ENCODE data around the gene RLN1. TPM values are rescaled to one million over a fixed set of nuclear protein-coding genes. Genes with fewer than 3 reads are reported as not detected.
"Not testable (repeated sequence)": the region's sequence is repeated elsewhere in the genome, so short reads cannot be mapped to it uniquely, and the experiment has no call there.

Gene RLN1
- total RNA-seq, 1 donor from 2014 or later: not detected

GRCh38 chr9:5326187-5326586 lies 13.5 kb downstream of the RLN1 start:
- Mint-ChIP-seq H3K27ac (ENCODE audit: unreplicated experiment) (no peak overlapping the region), H3K27me3 (ENCODE audit: low read depth, unreplicated experiment) (peaks cover 4% of the 10 kb centered on the region), H3K4me3 (ENCODE audit: unreplicated experiment) (no peak overlapping the region), H3K36me3 (ENCODE audit: low read depth, unreplicated experiment) (no peaks in the 10 kb centered on the region), H3K9me3 (ENCODE audit: unreplicated experiment) (no peaks in the 10 kb centered on the region), H3K4me1 (ENCODE audit: low read depth, unreplicated experiment) (no peaks in the 10 kb centered on the region)
- no peaks in the 10 kb centered on the region for H3K36me3 ChIP-seq (ENCODE audit: insufficient read depth, low read length)
- H3K9ac ChIP-seq (ENCODE audit: low read length): no peak overlapping the region
- no peak overlapping the region for H2AFZ ChIP-seq (ENCODE audit: low read depth, low read length)
- FAIRE-seq (no peak), DNase-seq (ENCODE audit: low read depth) (no peak)
- H3K27ac ChIP-seq (ENCODE audit: low read depth, low read length): no peak overlapping the region
- no peak for TF ChIP-seq CTCF (IDR thresholded peaks at IDR 0.05; ENCODE audit: insufficient read depth, low read depth, low read length)
- H4K20me1 ChIP-seq (ENCODE audit: insufficient read depth, low read length): no peaks in the 10 kb centered on the region
- H3K4me2 ChIP-seq (ENCODE audit: low read length): no peak overlapping the region
- H3K4me3 ChIP-seq (ENCODE audit: insufficient read depth, low read depth, low read length): no peak overlapping the region
- no peaks in the 10 kb centered on the region for H3K79me2 ChIP-seq (ENCODE audit: insufficient read depth, low read length)
- no peaks in the 10 kb centered on the region for H3K9me3 ChIP-seq (ENCODE audit: insufficient read depth, low read depth, low read length)
- no peaks in the 10 kb centered on the region for H3K4me1 ChIP-seq (ENCODE audit: insufficient read depth, low read length)
- H3K27me3 ChIP-seq (ENCODE audit: insufficient read depth, low read length): no peaks in the 10 kb centered on the region

- DNase-seq (ENCODE audit: low read depth); H3K4me1 ChIP-seq (ENCODE audit: insufficient read depth, low read length); H3K27ac ChIP-seq (ENCODE audit: low read depth, low read length); H4K20me1 ChIP-seq (ENCODE audit: insufficient read depth, low read length); H3K79me2 ChIP-seq (ENCODE audit: insufficient read depth, low read length); H3K9me3 ChIP-seq (ENCODE audit: insufficient read depth, low read depth, low read length); H2AFZ ChIP-seq (ENCODE audit: low read depth, low read length); H3K27me3 ChIP-seq (ENCODE audit: insufficient read depth, low read length); H3K27me3 Mint-ChIP-seq (ENCODE audit: low read depth, unreplicated experiment); H3K27ac Mint-ChIP-seq (ENCODE audit: unreplicated experiment); H3K36me3 Mint-ChIP-seq (ENCODE audit: low read depth, unreplicated experiment); H3K9me3 Mint-ChIP-seq (ENCODE audit: unreplicated experiment); H3K4me3 ChIP-seq (ENCODE audit: insufficient read depth, low read depth, low read length); FAIRE-seq; H3K4me1 Mint-ChIP-seq (ENCODE audit: low read depth, unreplicated experiment); H3K4me3 Mint-ChIP-seq (ENCODE audit: unreplicated experiment); H3K4me2 ChIP-seq (ENCODE audit: low read length); H3K9ac ChIP-seq (ENCODE audit: low read length); H3K36me3 ChIP-seq (ENCODE audit: insufficient read depth, low read length): not testable (repeated sequence)
These were observed 18.1 kb downstream of the RLN1 start for GRCh38 chr9:5321601-5322000.

GRCh38 chr9:5321058-5321457 lies 18.6 kb downstream of the RLN1 start:
- H4K20me1 ChIP-seq (ENCODE audit: insufficient read depth, low read length): no peaks in the 10 kb centered on the region
- TF ChIP-seq CTCF (IDR thresholded peaks at IDR 0.05; ENCODE audit: insufficient read depth, low read depth, low read length) (no peak), EZH2 (IDR thresholded peaks at IDR 0.05; ENCODE audit: insufficient read depth, low read length) (no peak)

GRCh38 chr9:5316406-5316805 lies 23.3 kb downstream of the RLN1 start:
- not testable (repeated sequence) for H4K20me1 ChIP-seq (ENCODE audit: insufficient read depth, low read length); H3K27me3 ChIP-seq (ENCODE audit: insufficient read depth, low read length); H3K4me1 Mint-ChIP-seq (ENCODE audit: low read depth, unreplicated experiment); H3K9ac ChIP-seq (ENCODE audit: low read length); DNase-seq (ENCODE audit: low read depth); H3K36me3 Mint-ChIP-seq (ENCODE audit: low read depth, unreplicated experiment); H3K27ac Mint-ChIP-seq (ENCODE audit: unreplicated experiment); H2AFZ ChIP-seq (ENCODE audit: low read depth, low read length); H3K27me3 Mint-ChIP-seq (ENCODE audit: low read depth, unreplicated experiment); FAIRE-seq; H3K4me1 ChIP-seq (ENCODE audit: insufficient read depth, low read length); H3K4me3 Mint-ChIP-seq (ENCODE audit: unreplicated experiment); H3K4me2 ChIP-seq (ENCODE audit: low read length); H3K4me3 ChIP-seq (ENCODE audit: insufficient read depth, low read depth, low read length); H3K27ac ChIP-seq (ENCODE audit: low read depth, low read length); H3K36me3 ChIP-seq (ENCODE audit: insufficient read depth, low read length); H3K9me3 ChIP-seq (ENCODE audit: insufficient read depth, low read depth, low read length); H3K79me2 ChIP-seq (ENCODE audit: insufficient read depth, low read length)
- H3K9me3 Mint-ChIP-seq (ENCODE audit: unreplicated experiment): peaks cover 22% of the 10 kb centered on the region

More at GRCh38 chr9:5321058-5321457, 18.6 kb downstream of the RLN1 start:
- H3K4me2 ChIP-seq (ENCODE audit: low read length): no peak overlapping the region
- H3K27me3 ChIP-seq (ENCODE audit: insufficient read depth, low read length): no peaks in the 10 kb centered on the region
- Mint-ChIP-seq H3K27ac (ENCODE audit: unreplicated experiment) (no peak overlapping the region), H3K36me3 (ENCODE audit: low read depth, unreplicated experiment) (peaks cover 3% of the 10 kb centered on the region), H3K9me3 (ENCODE audit: unreplicated experiment) (peaks cover 9% of the 10 kb centered on the region), H3K27me3 (ENCODE audit: low read depth, unreplicated experiment) (peaks cover 4% of the 10 kb centered on the region), H3K4me1 (ENCODE audit: low read depth, unreplicated experiment) (no peaks in the 10 kb centered on the region), H3K4me3 (ENCODE audit: unreplicated experiment) (no peak overlapping the region)
- no peaks in the 10 kb centered on the region for H3K9me3 ChIP-seq (ENCODE audit: insufficient read depth, low read depth, low read length)
- H3K4me3 ChIP-seq (ENCODE audit: insufficient read depth, low read depth, low read length): no peak overlapping the region
- no peak for DNase-seq (ENCODE audit: low read depth)
- H3K36me3 ChIP-seq (ENCODE audit: insufficient read depth, low read length): no peaks in the 10 kb centered on the region
- H3K27ac ChIP-seq (ENCODE audit: low read depth, low read length): no peak overlapping the region
- no peak overlapping the region for H3K9ac ChIP-seq (ENCODE audit: low read length)
- FAIRE-seq: no peak
- no peak overlapping the region for H2AFZ ChIP-seq (ENCODE audit: low read depth, low read length)
- no peaks in the 10 kb centered on the region for H3K79me2 ChIP-seq (ENCODE audit: insufficient read depth, low read length)
- no peaks in the 10 kb centered on the region for H3K4me1 ChIP-seq (ENCODE audit: insufficient read depth, low read length)

All from astrocyte (in vitro differentiated cells and primary cell).